Suprapubic skin (tissue), 4 donors: Measurements from ENCODE around the gene CHST15.

Source experiments
- EP300 ChIP-seq: sonication (generic); formaldehyde crosslinking; IDR thresholded peaks from one replicate; pipeline ENCODE4 v1.6.1; 2017; ENCODE audit warnings: antibody characterized with exemption
- POLR2AphosphoS5 ChIP-seq, 3 donors: sonication (generic); formaldehyde crosslinking; IDR thresholded peaks; one replicate each; pipeline ENCODE4 v1.6.1; 2017; ENCODE audit warnings: antibody characterized with exemption in 3 of 3

GRCh38 chr10:124004663-124005004, 88.8 kb downstream of the CHST15 start:
- TF ChIP-seq EP300 (no peak), POLR2AphosphoS5 (IDR thresholded peaks at IDR 0.05) (no peak)
